GM12875 (cell line): ENCODE measurements around the gene KDM4B.

Source experiments
- H3K4me3 ChIP-seq: one replicate; pipeline ENCODE4 v1.5.1; 2011; ENCODE audit warnings: low read depth, low read length, control low read depth
- TF ChIP-seq, protein P1 (sequence below): IDR thresholded peaks from 2 replicates; pipeline ENCODE4 v1.5.1; 2011; ENCODE audit warnings: low read depth, mild to moderate bottlenecking, control low read depth, inconsistent platforms, low read length, moderate library complexity, borderline replicate concordance; ENCODE audit not compliant: insufficient read depth

Gene KDM4B

DNA sequence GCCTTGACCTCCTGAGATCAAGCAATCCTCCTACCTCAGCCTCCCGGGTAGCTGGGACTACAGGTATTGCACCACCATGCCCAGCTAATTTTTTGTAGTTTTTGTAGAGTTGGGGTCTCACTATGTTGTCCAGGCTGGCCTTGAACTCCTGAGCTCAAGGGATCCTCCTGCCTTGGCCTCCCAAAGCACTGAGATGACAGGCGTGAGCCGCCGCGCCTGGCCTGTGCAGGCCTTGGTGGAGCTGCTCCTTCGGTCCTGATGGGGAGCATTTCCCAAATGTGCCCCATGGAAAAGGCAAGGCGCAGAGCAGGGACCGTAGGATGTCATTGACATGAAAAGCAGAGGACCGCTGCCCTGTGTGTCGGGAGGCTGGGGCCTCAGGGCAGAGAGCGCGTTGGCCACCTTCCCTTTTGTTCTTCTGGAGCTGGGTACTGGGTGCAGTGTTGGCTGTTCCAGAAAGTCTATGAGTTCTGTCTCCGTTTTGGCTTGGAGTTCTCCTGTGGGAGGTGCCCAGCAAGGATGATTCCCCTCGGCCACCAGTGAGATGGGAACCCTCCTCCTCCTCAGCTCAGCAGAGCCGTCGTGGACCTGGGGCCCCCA lies 128.5 kb downstream of the KDM4B start:
- no peak overlapping the region for H3K4me3 ChIP-seq

GRCh38 chr19:5097959-5098623 lies 129.2 kb downstream of the KDM4B start:
- TF ChIP-seq, protein P1, sequence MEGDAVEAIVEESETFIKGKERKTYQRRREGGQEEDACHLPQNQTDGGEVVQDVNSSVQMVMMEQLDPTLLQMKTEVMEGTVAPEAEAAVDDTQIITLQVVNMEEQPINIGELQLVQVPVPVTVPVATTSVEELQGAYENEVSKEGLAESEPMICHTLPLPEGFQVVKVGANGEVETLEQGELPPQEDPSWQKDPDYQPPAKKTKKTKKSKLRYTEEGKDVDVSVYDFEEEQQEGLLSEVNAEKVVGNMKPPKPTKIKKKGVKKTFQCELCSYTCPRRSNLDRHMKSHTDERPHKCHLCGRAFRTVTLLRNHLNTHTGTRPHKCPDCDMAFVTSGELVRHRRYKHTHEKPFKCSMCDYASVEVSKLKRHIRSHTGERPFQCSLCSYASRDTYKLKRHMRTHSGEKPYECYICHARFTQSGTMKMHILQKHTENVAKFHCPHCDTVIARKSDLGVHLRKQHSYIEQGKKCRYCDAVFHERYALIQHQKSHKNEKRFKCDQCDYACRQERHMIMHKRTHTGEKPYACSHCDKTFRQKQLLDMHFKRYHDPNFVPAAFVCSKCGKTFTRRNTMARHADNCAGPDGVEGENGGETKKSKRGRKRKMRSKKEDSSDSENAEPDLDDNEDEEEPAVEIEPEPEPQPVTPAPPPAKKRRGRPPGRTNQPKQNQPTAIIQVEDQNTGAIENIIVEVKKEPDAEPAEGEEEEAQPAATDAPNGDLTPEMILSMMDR: no peak
- H3K4me3 ChIP-seq: no peak overlapping the region

More for the DNA sequence above, 128.5 kb downstream of the KDM4B start:
- TF ChIP-seq, protein P1: no peak

DNA sequence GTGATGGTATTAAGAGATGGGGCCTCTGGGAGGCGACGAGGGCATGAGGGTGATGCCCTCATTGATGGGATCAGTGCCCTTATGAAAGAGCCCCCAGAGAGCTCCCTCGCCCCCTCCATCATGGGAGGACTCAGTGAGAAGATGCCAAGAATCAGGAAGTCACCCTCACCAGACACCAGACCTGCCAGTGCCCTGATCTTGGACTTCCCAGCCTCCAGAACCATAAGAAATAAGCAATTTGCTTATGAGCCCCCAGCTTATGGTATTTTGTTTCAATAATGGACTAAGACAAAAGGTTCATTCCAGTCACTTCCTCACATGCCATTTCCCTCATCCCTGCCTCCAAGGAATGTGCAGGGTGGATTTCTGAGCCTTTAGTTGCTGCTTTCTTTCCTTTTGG lies 129.7 kb downstream of the KDM4B start:
- no peak overlapping the region for H3K4me3 ChIP-seq
- TF ChIP-seq, protein P1: no peak

- TF ChIP-seq, protein P1: no peak
- no peak overlapping the region for H3K4me3 ChIP-seq
Measured at GRCh38 chr19:5099701-5100221, 130.8 kb downstream of the KDM4B start.

GRCh38 chr19:5101871-5102270 lies 133.0 kb downstream of the KDM4B start:
- no peak overlapping the region for H3K4me3 ChIP-seq
- TF ChIP-seq, protein P1: no peak

GRCh38 chr19:5102520-5102919 lies 133.6 kb downstream of the KDM4B start:
- TF ChIP-seq, protein P1: no peak
- no peak overlapping the region for H3K4me3 ChIP-seq
